Fibroblast of gingiva (primary cell): ENCODE results near the gene ABCC1.
"Not testable (repeated sequence)": the region's sequence is repeated elsewhere in the genome, so short reads cannot be mapped to it uniquely, and the experiment has no call there.

Experiments used
- DNase-seq: peaks from one replicate; pipeline ENCODE4 v3.0.0-alpha.2; 2011; ENCODE audit warnings: low read depth

Gene ABCC1

GRCh38 chr16:16083421-16084156 is 134.2 kb downstream of the ABCC1 start:
- no peak for DNase-seq

- DNase-seq, result no peak
These were observed 135.5 kb downstream of the ABCC1 start for GRCh38 chr16:16084874-16085273.

GRCh38 chr16:16086653-16087446 is 137.4 kb downstream of the ABCC1 start:
- DNase-seq, result no peak

- DNase-seq, result no peak
These were observed 140.8 kb downstream of the ABCC1 start for GRCh38 chr16:16090238-16090637.

- peak; percentile 43 for DNase-seq
These were observed 143.7 kb downstream of the ABCC1 start for GRCh38 chr16:16092925-16093627.

- DNase-seq, result no peak
These were observed 144.4 kb downstream of the ABCC1 start for GRCh38 chr16:16093628-16094332.

- DNase-seq, result no peak
These were observed 146.2 kb downstream of the ABCC1 start for GRCh38 chr16:16095646-16096045.

- peak; percentile 60 for DNase-seq
These were observed 146.9 kb downstream of the ABCC1 start for GRCh38 chr16:16096121-16096857.

- no peak for DNase-seq
These were observed 147.4 kb downstream of the ABCC1 start for GRCh38 chr16:16096858-16097213.

GRCh38 chr16:16099320-16099719 is 149.9 kb downstream of the ABCC1 start:
- DNase-seq, result no peak

- DNase-seq, result no peak
These were observed 151.2 kb downstream of the ABCC1 start for GRCh38 chr16:16100631-16101030.

- no peak for DNase-seq
These were observed 152.2 kb downstream of the ABCC1 start for GRCh38 chr16:16101585-16101984.

- DNase-seq, result no peak
These were observed 153.3 kb downstream of the ABCC1 start for GRCh38 chr16:16102738-16103137.

GRCh38 chr16:16104132-16104803 is 154.9 kb downstream of the ABCC1 start:
- DNase-seq, result not testable (repeated sequence)

GRCh38 chr16:16104804-16105141 is 155.4 kb downstream of the ABCC1 start:
- DNase-seq, result not testable (repeated sequence)

- no peak for DNase-seq
These were observed 156.2 kb downstream of the ABCC1 start for GRCh38 chr16:16105646-16106045.

GRCh38 chr16:16106466-16106865 is 157.1 kb downstream of the ABCC1 start:
- DNase-seq, result no peak

- no peak for DNase-seq
These were observed 158.4 kb downstream of the ABCC1 start for GRCh38 chr16:16107839-16108238.

GRCh38 chr16:16108759-16109158 is 159.3 kb downstream of the ABCC1 start:
- DNase-seq, result no peak

- DNase-seq, result no peak
These were observed 160.2 kb downstream of the ABCC1 start for GRCh38 chr16:16109453-16110110.

GRCh38 chr16:16110111-16110490 is 160.7 kb downstream of the ABCC1 start:
- DNase-seq, result no peak
